GM23248 (cell line): ENCODE measurements around the gene TEX30.

Source experiments
- EZH2 ChIP-seq: fragments of 200-600 bp; sonication (generic); IDR thresholded peaks from 2 replicates; pipeline ENCODE4 v1.6.1; 2018; ENCODE audit warnings: antibody characterized with exemption, mild to moderate bottlenecking; ENCODE audit not compliant: insufficient read depth, poor library complexity, severe bottlenecking
- EZH2phosphoT487 ChIP-seq: fragments of 200-600 bp; sonication (generic); IDR thresholded peaks from 2 replicates; pipeline ENCODE4 v1.6.1; 2018; ENCODE audit warnings: antibody characterized with exemption, moderate library complexity, mild to moderate bottlenecking, low read depth; ENCODE audit not compliant: insufficient read depth

- TF ChIP-seq EZH2 = no peak
- no peak for TF ChIP-seq EZH2phosphoT487
Measured at GRCh38 chr13:102724923-102725322, 48.7 kb downstream of the TEX30 start.
